ENCODE data around the gene OSBPL8. TPM values are rescaled to one million over a fixed set of nuclear protein-coding genes. Genes with fewer than 3 reads are reported as not detected.

The OSBPL8 gene
- total RNA-seq, 4 donors from 2014 or later, result 75.9 to 167 (median 108) TPM

DNA sequence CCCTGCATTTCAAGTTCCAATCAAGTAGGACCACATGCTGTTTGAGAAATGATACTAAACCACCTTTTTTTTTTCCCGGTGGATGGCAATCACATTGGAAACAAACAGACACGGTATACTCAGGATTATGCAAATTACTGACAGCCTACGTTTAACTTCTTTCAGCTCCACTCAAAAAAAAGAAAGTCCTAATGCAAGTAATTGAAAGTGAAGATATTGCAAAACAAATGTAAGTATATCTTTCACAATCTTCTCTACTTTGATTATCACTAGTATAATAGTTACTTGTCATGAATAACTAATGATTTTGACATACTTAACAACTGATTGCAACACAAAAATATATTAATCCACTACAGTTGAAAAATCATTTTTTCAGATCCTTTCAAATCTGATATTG lies 2.6 kb upstream of the OSBPL8 start:
- intact Hi-C loops (cut with DNase I; ENCODE audit: low total_unique reads), result loop anchor here (10.0 kb wide), 1 partner anchor 177 kb away; no protein-coding TSS in a partner anchor
- no peak for DNase-seq (ENCODE audit: low spot score in 2 of 2)

DNA sequence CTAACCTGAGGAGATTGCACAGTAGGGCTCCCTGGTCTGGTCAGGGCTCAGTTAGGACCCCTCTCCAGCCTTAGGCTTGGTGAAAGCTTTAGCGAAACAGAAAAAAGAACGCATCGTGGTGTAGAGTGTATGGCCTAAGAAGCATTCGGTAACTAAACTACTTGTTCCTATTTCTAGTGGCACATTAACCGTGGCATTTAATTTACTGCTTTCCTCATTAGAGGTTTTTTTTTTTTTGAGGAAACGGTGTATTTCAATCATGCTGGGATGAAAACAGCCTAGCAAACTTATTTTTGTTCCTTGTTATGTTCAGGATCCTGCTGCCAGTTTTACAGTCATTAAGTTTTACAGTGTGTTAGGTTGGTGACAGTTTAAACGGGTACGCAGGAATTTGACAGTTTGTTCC lies 518 bp upstream of the OSBPL8 start:
- H3K4me3 ChIP-seq (ENCODE audit: low read depth, poor library complexity, severe bottlenecking), result peak overlapping the region; percentile 91
- no peak for TF ChIP-seq POLR2A (IDR thresholded peaks at IDR 0.05)
- TF ChIP-seq, protein P1, sequence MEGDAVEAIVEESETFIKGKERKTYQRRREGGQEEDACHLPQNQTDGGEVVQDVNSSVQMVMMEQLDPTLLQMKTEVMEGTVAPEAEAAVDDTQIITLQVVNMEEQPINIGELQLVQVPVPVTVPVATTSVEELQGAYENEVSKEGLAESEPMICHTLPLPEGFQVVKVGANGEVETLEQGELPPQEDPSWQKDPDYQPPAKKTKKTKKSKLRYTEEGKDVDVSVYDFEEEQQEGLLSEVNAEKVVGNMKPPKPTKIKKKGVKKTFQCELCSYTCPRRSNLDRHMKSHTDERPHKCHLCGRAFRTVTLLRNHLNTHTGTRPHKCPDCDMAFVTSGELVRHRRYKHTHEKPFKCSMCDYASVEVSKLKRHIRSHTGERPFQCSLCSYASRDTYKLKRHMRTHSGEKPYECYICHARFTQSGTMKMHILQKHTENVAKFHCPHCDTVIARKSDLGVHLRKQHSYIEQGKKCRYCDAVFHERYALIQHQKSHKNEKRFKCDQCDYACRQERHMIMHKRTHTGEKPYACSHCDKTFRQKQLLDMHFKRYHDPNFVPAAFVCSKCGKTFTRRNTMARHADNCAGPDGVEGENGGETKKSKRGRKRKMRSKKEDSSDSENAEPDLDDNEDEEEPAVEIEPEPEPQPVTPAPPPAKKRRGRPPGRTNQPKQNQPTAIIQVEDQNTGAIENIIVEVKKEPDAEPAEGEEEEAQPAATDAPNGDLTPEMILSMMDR (IDR thresholded peaks at IDR 0.05), result no peak
- intact Hi-C loops (cut with DNase I; ENCODE audit: low total_unique reads), result loop anchor here (10.0 kb wide), 1 partner anchor 175 kb away; no protein-coding TSS in a partner anchor
- no peak for DNase-seq (ENCODE audit: low spot score in 2 of 2)
- 14 to 16% methylated on average over 8 of the region's 8 CpGs for WGBS, 2 donors

More for the DNA sequence above, 2.6 kb upstream of the OSBPL8 start:
- WGBS, 2 donors, result 43 to 45% methylated on average over 3 of the region's 3 CpGs
- TF ChIP-seq POLR2A (IDR thresholded peaks at IDR 0.05), result no peak
- TF ChIP-seq, protein P1 (IDR thresholded peaks at IDR 0.05), result no peak
- H3K4me3 ChIP-seq (ENCODE audit: low read depth, poor library complexity, severe bottlenecking), result no peak overlapping the region

DNA sequence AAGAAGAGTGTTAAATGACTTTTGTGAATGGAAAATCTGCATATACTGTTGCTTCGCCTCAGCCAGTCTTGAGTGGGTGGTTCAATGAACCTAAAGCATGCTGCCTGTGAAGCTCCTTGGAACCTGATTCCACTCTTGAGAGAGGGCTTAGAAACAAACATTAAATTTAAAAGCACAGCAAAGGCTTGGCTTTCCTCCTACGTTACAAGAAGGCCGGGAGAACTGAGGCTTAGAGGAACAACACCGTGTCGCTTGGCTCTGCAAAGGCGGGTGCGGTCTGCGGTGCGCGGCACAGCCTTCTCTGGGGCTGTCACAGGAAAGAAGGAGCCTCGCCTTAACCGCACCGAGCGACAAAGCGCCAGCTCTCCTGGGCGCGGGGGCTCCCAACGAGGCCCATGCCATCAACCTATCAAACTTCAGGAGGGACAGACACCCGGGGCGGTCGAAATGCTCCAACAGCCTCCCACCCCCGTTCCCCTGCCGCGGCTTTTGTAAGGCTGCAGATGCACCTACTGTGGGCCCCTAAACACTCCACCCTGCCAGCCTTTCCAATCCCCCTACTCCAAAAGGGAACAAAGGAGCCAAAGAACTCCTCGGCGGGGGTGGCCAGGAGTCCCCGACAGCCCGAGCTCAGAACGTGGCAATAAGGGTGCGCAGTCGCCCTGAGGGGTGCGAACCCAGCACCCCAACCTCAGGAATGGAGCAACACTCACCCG lies 729 bp downstream of the OSBPL8 start:
- intact Hi-C loops (cut with DNase I; ENCODE audit: low total_unique reads), result no loop called here
- peak; percentile 55 to 92 for DNase-seq (ENCODE audit: low spot score in 2 of 2)
- 0% methylated on average over 22 to 32 of the region's 33 CpGs for WGBS, 2 donors
- H3K4me3 ChIP-seq (ENCODE audit: low read depth, poor library complexity, severe bottlenecking), result peak overlapping the region; percentile 91
- TF ChIP-seq, protein P1 (IDR thresholded peaks at IDR 0.05), result no peak
- no peak for TF ChIP-seq POLR2A (IDR thresholded peaks at IDR 0.05)

DNA sequence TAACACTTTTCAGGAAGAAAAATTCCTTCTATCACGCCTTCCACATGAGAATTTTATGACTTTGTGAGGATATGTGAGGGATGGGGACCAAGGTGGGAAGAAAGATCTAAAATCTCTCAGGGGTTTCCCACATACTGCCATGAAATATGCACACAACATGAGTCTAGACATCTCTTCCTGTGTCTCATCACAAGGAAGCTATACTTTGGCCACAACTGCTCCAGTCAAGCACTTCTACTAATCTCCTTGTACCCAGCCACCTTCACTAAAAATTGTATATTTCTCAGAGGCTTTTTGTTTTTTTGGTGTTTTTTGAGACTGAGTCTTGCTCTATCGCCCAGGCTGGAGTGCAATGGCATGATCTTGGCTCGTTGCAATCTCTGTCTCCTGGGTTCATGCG lies 3.2 kb downstream of the OSBPL8 start:
- 94 to 97% methylated on average over 4 of the region's 4 CpGs for WGBS, 2 donors
- no peak for TF ChIP-seq POLR2A (IDR thresholded peaks at IDR 0.05)
- TF ChIP-seq, protein P1 (IDR thresholded peaks at IDR 0.05), result no peak
- intact Hi-C loops (cut with DNase I; ENCODE audit: low total_unique reads), result no loop called here
- no peak for DNase-seq (ENCODE audit: low spot score in 2 of 2)
- no peak overlapping the region for H3K4me3 ChIP-seq (ENCODE audit: low read depth, poor library complexity, severe bottlenecking)

DNA sequence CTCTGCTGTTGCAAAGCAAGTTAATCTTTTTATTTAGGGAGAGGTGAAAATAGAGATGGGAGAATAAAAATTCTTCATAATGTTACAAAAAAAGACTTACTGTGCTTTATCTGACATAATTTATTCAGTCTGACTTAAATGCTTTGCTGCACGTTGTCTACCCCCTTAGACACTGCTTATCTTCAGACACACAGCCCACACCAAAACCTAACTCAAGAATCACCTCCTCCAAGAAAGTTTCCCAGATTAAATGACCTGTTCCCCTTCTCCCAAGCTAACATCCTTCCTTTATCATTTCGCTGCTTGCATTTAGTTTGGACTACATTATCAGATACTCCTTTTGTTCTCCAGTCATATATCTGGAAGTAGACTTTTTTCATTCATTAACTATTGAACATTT lies 3.8 kb downstream of the OSBPL8 start:
- no peak for TF ChIP-seq POLR2A (IDR thresholded peaks at IDR 0.05)
- TF ChIP-seq, protein P1 (IDR thresholded peaks at IDR 0.05), result no peak
- 86 to 91% methylated on average over 2 of the region's 2 CpGs for WGBS, 2 donors
- DNase-seq (ENCODE audit: low spot score in 2 of 2), result no peak
- H3K4me3 ChIP-seq (ENCODE audit: low read depth, poor library complexity, severe bottlenecking), result no peak overlapping the region
- intact Hi-C loops (cut with DNase I; ENCODE audit: low total_unique reads), result no loop called here

Measured in lower leg skin (tissue), 4 donors.